ENCODE measurements around the gene RGS4.

The RGS4 gene

GRCh38 chr1:163063143-163063542, 6.0 kb upstream of the RGS4 start:
- no peak for TF ChIP-seq CTCF (IDR thresholded peaks at IDR 0.05; ENCODE audit: extremely low read depth, insufficient read depth, missing control alignments)
- no peak for DNase-seq (ENCODE audit: low spot score)
- in situ Hi-C loops (cut with MboI; ENCODE audit: low pct_unique_long_range_greater_than_20kb, low sequenced_read_pairs, unreplicated experiment), result loop anchor here (25.0 kb wide), 1 partner anchor 249 kb away; the partner anchor contains the start of gene NUF2

GRCh38 chr1:163063610-163064009, 5.6 kb upstream of the RGS4 start:
- TF ChIP-seq CTCF (IDR thresholded peaks at IDR 0.05; ENCODE audit: extremely low read depth, insufficient read depth, missing control alignments), result no peak
- no peak for DNase-seq (ENCODE audit: low spot score)
- in situ Hi-C loops (cut with MboI; ENCODE audit: low pct_unique_long_range_greater_than_20kb, low sequenced_read_pairs, unreplicated experiment), result loop anchor here (25.0 kb wide), 1 partner anchor 249 kb away; the partner anchor contains the start of gene NUF2

GRCh38 chr1:163066168-163066567, 3.0 kb upstream of the RGS4 start:
- no peak for DNase-seq (ENCODE audit: low spot score)
- in situ Hi-C loops (cut with MboI; ENCODE audit: low pct_unique_long_range_greater_than_20kb, low sequenced_read_pairs, unreplicated experiment), result loop anchor here (25.0 kb wide), 1 partner anchor 246 kb away; the partner anchor contains the start of gene NUF2
- TF ChIP-seq CTCF (IDR thresholded peaks at IDR 0.05; ENCODE audit: extremely low read depth, insufficient read depth, missing control alignments), result no peak

- in situ Hi-C loops (cut with MboI; ENCODE audit: low pct_unique_long_range_greater_than_20kb, low sequenced_read_pairs, unreplicated experiment), result loop anchor here (25.0 kb wide), 1 partner anchor 246 kb away; the partner anchor contains the start of gene NUF2
- DNase-seq (ENCODE audit: low spot score), result no peak
- no peak for TF ChIP-seq CTCF (IDR thresholded peaks at IDR 0.05; ENCODE audit: extremely low read depth, insufficient read depth, missing control alignments)
Measured at GRCh38 chr1:163066686-163067085, 2.5 kb upstream of the RGS4 start.

- no peak for TF ChIP-seq CTCF (IDR thresholded peaks at IDR 0.05; ENCODE audit: extremely low read depth, insufficient read depth, missing control alignments)
- in situ Hi-C loops (cut with MboI; ENCODE audit: low pct_unique_long_range_greater_than_20kb, low sequenced_read_pairs, unreplicated experiment), result loop anchor here (25.0 kb wide), 1 partner anchor 244 kb away; the partner anchor contains the start of gene NUF2
- no peak for DNase-seq (ENCODE audit: low spot score)
Measured at GRCh38 chr1:163068716-163069115, 445 bp upstream of the RGS4 start.

- in situ Hi-C loops (cut with MboI; ENCODE audit: low pct_unique_long_range_greater_than_20kb, low sequenced_read_pairs, unreplicated experiment), result loop anchor here (25.0 kb wide), 1 partner anchor 243 kb away; the partner anchor contains the start of gene NUF2
- DNase-seq (ENCODE audit: low spot score), result no peak
- TF ChIP-seq CTCF (IDR thresholded peaks at IDR 0.05; ENCODE audit: extremely low read depth, insufficient read depth, missing control alignments), result no peak
Measured at GRCh38 chr1:163069655-163070277, 605 bp downstream of the RGS4 start.

All from GM13977 (cell line).